ENCODE measurements around the gene OR52I1.

OR52I1 gene

DNA sequence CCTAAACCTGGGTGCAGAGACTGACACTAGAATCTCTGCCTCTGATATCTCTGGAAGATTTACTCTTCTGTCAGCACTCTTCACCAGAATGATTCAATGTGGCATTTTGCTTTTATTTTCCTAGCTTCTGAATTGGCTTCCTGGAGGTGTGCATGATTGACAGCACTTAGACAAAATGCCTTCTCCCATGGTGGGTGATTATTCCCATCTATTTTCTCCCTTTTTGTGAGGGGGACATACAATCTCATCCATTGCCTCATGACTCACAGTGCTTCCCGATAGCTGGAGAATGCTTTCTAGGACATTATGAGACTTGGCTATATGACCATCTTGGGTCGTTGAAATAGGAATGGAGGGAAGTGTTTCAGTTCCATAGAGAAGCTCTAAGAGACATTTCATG lies 18.1 kb downstream of the OR52I1 start:
- DNase-seq, result no peak

DNA sequence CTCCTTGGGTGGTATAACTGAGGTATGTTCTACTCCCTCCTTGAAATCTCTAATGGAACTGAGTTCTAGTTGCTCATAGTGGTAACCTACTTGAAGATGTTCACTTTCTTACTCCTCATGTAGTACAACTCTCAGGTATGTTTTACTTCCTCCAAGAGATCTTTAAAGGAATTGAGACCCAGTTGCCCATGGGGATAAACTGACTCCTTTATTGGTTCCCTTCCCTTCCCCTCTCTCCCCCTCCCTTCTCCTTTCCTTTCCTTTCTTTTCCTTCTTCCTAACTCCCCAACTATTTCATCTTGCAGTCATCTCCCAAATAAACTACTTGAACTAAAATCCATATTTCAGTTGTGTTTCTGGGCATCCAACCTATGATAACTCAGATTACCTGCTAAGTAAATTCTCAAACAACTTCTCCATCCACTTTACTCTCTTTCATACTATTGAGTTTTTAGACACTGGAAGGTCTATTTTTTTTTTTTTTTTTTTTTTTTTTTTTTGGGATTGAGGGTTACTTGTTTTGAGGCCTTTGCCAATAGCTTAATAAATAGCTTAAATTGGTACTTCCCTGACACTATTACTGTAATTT lies 22.1 kb downstream of the OR52I1 start:
- DNase-seq, result no peak

DNA sequence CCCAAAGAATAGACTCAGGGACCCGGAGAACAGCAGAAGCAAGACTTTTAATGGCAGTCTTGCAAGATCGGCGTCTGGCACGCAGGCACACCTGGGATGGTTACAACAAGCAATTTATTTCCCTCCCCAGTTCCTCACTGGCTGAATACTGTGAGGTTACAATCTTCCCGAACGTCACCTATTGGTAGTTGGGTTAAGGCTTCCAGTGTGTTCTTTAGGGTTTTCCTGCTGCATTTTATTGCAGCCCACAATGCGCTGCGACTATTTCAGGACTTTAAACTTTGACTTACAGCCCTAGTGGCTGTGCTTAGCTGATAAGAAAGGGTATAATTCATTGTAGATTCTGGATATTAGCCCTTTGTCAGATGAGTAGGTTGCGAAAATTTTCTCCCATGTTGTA lies 25.7 kb downstream of the OR52I1 start:
- DNase-seq, result no peak

DNA sequence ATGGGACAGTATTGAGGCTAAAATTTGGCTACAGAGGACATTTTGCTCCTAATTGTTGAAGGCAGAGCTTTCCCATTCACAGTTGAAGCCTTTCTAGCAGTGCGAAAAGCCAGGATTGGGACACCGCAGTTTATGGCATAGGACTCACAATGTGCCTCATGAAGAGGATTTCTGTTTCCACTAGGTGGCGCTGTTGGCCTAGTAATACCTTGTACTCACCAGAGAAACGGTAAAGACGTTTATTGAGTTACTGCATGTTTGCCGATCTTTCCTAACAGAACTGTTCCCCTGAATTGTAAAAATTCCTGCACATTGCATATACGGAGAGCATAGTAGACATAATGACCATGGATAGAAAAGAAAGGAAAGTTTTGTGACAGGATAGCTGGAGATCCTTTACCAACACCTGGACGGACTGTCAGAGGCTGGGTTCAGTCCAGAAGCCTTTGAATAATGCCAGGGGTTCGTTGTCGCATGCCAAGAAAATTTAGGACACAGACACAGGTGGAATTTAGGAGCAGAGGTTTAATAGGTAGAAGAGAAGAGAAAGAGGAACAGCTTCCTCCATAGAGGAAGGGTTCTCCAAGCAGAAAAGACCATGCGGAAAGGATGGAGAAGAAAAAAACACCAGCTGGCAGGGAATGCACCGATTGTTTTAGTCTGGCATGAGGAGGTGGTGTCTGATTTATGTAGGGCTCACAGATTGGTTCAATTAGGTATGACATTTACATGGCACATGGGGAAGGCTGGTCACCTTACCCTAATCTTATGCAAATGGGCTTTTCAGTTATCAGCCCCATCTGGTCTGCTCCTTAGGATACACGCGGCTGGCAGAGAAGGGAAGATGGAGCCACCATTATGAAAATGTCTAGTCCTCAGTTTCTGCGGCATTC lies 32.6 kb downstream of the OR52I1 start:
- peak; percentile 63 for DNase-seq

DNA sequence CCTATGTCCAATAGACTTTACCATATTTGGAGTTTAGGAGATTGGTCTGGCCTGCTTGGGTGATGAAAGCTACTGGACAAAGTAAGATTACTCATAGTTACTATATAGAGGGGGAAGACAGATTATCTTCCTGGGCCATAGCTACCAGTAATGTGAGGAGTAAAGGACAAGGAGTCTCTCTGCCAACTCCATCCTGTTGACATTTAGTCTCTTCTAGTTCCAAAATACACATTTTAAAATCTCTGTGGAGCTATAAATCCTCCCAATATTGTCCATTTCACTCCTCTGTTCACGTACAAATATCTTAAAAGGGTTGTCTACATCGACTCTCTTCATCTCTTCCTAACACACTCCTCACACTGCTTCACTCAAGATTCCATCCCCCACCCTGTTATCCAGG lies 42.3 kb downstream of the OR52I1 start:
- no peak for DNase-seq

DNA sequence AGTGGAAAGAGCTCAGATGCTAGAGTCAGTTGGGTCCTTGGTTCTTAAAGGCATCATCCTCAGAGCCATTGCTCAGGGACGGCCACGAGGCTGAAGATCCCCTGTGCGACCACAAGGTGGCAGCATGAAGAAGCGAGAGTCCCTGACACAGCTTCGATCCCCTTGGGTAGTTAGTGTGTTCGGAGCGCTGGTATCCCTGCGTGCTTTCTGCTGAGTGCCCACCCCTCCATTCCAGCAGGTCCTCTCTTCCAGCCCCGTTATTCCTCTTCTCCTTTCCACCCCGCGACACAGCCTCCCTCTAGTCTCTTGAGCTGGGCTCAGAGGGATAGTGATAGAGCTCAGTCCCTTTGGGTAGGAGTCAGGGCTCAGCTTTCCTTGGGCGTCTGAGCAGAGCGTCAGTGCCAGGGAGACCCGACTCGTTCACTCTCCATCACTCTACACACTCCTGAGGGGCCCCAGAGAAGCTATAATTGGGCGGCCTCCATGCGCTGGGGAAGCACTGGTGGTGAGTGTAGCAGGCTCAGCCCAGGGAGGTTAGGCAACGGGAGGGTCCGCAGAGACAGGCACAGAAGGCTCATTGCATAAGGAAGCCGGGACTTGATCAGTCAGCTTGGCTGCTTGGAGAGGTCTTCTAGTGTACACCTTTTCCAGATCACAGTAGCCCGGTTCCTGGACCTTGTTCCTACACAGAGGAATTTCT lies 43.3 kb downstream of the OR52I1 start, which contains the start of gene OR51D1:
Gene OR51D1 (plus strand): TSS at position 516 of the 700 bp plus-strand sequence. CDS start 2,314 bp downstream, outside the sequence.
- peak; percentile 63 for DNase-seq

DNA sequence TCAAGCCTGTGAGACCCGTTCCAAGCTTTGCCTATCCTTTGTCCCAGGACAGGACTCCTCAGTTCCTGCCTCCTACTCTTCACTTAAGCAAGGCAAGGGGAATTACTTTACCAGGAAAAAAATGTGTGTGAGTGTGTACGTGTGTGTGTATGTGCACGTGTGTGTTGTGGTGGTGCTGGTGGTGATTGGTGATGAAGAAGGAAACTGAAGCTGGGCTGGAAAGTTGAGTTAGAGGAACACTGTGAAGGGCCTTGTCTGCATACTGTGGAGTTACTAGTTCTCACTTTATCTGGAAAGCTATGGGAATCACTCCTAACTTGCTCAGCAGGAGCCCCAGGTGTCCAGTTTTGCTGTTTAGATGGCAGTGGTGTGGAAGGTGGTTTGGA lies 43.8 kb downstream of the OR52I1 start:
- DNase-seq, result no peak

DNA sequence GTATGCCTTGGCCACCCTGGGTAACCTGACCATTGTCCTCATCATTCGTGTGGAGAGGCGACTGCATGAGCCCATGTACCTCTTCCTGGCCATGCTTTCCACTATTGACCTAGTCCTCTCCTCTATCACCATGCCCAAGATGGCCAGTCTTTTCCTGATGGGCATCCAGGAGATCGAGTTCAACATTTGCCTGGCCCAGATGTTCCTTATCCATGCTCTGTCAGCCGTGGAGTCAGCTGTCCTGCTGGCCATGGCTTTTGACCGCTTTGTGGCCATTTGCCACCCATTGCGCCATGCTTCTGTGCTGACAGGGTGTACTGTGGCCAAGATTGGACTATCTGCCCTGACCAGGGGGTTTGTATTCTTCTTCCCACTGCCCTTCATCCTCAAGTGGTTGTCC lies 46.1 kb downstream of the OR52I1 start:
- no peak for DNase-seq

DNA sequence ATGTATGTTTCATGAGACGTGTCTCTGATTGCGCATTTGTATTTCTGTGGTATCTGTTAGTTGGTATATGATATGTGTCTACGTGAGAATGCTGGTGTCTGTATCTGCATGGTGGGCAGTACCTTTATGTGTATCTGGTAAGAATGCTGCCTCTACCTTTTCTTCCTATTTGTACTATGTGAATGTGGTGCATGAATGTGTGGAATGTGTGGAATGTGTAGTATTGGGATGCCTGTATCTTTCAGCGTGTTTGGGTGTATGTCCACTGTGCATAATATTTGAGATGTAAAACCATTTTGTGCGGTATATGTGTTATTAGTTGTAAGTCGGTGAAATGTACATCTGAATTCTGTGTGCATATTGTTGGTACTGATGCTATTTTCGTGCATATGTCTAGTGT lies 47.7 kb downstream of the OR52I1 start:
- no peak for DNase-seq

DNA sequence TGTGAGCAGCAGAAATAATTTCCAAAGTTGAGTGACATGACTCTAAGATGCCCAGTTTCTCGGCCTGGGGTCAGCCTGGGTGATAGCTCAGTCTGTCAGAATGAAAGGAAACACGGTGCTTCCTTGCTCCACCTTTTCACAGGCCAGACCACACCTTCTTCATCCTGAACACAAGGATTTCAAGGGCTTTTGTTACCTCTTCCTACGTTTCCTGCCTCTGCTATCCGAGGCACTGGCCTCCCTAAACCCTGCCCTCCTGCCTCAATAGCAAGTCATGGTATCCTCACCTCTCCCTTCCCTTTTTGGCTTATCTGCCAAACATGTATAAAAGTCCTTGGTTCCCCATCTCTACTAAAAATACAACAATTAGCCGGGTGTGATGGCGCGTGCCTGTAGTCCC lies 48.2 kb downstream of the OR52I1 start:
- no peak for DNase-seq

DNA sequence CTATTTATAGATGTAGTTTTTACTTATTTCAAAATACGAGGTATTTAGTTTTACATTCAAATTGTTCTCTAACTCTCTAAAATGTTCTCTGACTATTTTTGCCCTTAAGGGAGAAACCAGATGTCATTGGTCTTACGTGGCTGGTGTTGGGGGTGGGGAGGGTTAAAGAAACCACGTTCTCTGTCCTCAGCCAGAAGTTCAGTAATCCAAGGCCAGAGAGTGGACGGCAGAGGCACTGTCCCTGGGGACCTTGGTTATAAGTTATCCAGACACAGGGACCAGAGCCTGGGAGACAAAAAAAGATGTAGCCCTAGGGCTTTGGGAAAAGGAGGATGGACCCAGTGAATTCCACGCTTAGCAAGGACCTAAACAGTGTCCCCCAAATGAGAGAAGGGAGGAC lies 49.2 kb downstream of the OR52I1 start:
- no peak for DNase-seq

DNA sequence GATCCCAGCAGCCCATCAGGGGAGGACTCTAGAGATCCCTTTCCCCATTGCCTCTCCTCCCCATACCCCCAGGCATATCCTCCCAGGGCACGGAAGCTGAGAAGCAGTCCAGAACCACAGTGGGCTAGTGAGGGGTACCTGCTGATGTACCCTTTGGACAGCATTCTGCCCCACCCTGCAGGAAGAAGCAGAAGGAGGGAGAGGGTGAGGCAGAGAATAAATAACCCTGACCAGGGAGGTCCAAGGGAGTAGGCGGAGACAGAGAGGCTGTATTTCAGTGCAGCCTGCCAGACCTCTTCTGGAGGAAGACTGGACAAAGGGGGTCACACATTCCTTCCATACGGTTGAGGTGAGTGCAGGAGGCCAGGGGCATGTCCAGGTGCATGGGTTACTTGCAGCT lies 49.8 kb downstream of the OR52I1 start, which contains the start of gene OR51E1:
Gene OR51E1 (plus strand): TSS at position 301 of the 400 bp plus-strand sequence. CDS start 8,545 bp downstream, outside the sequence.
- no peak for DNase-seq

DNA sequence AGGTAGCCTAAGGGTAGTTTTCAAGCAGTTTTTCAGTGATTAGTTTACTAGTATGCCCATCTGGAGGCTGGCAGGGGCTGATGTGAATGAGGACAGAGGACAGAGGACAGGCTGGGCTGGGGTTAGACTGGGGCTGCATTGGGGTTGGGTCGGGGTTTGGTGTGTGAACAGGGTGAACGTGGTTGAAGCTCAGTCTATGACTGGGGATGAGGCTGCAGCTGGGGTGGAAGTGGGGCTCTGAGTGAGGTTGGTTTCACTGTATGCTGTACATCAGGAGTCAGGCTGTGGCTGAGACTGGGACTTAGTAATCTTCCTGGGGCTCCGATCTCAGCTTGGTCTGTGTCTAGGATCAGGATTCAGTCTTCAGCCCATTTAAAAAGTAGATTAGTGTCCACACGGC lies 50.4 kb downstream of the OR52I1 start:
- no peak for DNase-seq

Measured in fibroblast of skin of abdomen (primary cell).